HCT116 (cell line): Measurements from ENCODE around the gene ABCA9. TPM values are rescaled to one million over a fixed set of nuclear protein-coding genes. Genes with fewer than 3 reads are reported as not detected.
"Not testable (repeated sequence)": the region's sequence is repeated elsewhere in the genome, so short reads cannot be mapped to it uniquely, and the experiment has no call there.

ENCODE experiments used
- ATAC-seq: fragments of 200-7000 bp; cut with Tn5 transposase; 2 replicates; pipeline ENCODE4 v1.9.1; 2020; ENCODE audit warnings: mild to moderate bottlenecking, moderate library complexity
- BruUV-seq: library from RNA; stranded (reverse); fragments of 400-500 nt; replicated peaks from 2 replicates; lab custom pipeline; 2021; lab: Mats Ljungman, UMichigan
- CTCF ChIA-PET: fragments of 300-600 bp; sonication (Branson Sonifier 250); formaldehyde crosslinking; loops from one replicate; lab custom pipeline; 2021; ENCODE audit warnings: antibody characterized with exemption; lab: Charles Lee
- POLR2A ChIA-PET: fragments of 300-600, 350-600 bp; sonication (Branson Sonifier 250); formaldehyde crosslinking; loops from one replicate; lab custom pipeline; 2021; ENCODE audit warnings: antibody characterized with exemption; lab: Charles Lee
- RAD21 ChIA-PET, 2 experiments: fragments of 300-600 bp; sonication (Branson Sonifier 250); formaldehyde crosslinking; loops; one replicate each; lab custom pipeline; 2023; ENCODE audit warnings: low total read pairs in 2 of 2; ENCODE audit not compliant: uncharacterized antibody in 2 of 2, unreplicated experiment in 2 of 2, low non-redundant PET in 1 of 2; lab: Charles Lee
- DNase-seq: peaks from one replicate; pipeline ENCODE4 v3.0.0-alpha.2; 2010; ENCODE audit warnings: low read depth, low spot score
- H2AFZ ChIP-seq: fragments of 200-600 bp; shearing (Covaris generic), sonication (generic); 2 replicates; pipeline ENCODE4 v1.6.1; 2017; ENCODE audit warnings: low read depth, mixed run types, mixed read lengths, antibody characterized with exemption, low read length; ENCODE audit not compliant: poor library complexity, severe bottlenecking
- H3K27ac ChIP-seq: 2 replicates; pipeline ENCODE4 v1.5.1; 2012; ENCODE audit warnings: low read depth, low read length
- H3K27me3 ChIP-seq: fragments of 200-600 bp; sonication (generic); 2 replicates; pipeline ENCODE4 v1.6.1; 2016; ENCODE audit warnings: mixed run types, low read length, mixed read lengths; ENCODE audit not compliant: insufficient read depth
- H3K36me3 ChIP-seq, 2 experiments: fragments of 200-500 bp in 1 of 2; fragments of 200-600 bp in 1 of 2; sonication (Bioruptor generic) in 1 of 2; sonication (generic) in 1 of 2; 2 replicates each; pipeline versions ENCODE4 v1.5.1 to v1.6.1; 2014 to 2016; ENCODE audit warnings: low read length in 2 of 2, inconsistent platforms in 1 of 2, mixed read lengths in 1 of 2, mixed run types in 1 of 2; ENCODE audit not compliant: insufficient read depth in 2 of 2, control insufficient read depth in 1 of 2
- H3K4me1 ChIP-seq, 2 experiments: fragments of 200-600 bp in 1 of 2; sonication (generic) in 1 of 2; 2 replicates each; pipeline versions ENCODE4 v1.5.1 to v1.6.1; 2012 to 2017; ENCODE audit warnings: low read length in 2 of 2, inconsistent platforms in 1 of 2, mild to moderate bottlenecking in 1 of 2, mixed read lengths in 1 of 2, mixed run types in 1 of 2, moderate library complexity in 1 of 2; ENCODE audit not compliant: insufficient read depth in 2 of 2, control insufficient read depth in 1 of 2
- H3K4me2 ChIP-seq: fragments of 200-600 bp; sonication (generic); 2 replicates; pipeline ENCODE4 v1.6.1; 2017; ENCODE audit warnings: mixed run types, low read length, mixed read lengths
- H3K4me3 ChIP-seq, 2 experiments: fragments of 200-600 bp in 1 of 2; sonication (generic) in 1 of 2; replicated peaks in 1 of 2; 2 replicates each; pipeline ENCODE4 v1.5.1; 2011 to 2016; ENCODE audit warnings: low read length in 2 of 2, control low read depth in 1 of 2, low read depth in 1 of 2, mild to moderate bottlenecking in 1 of 2, mixed read lengths in 1 of 2, mixed run types in 1 of 2
- H3K79me2 ChIP-seq: fragments of 200-600 bp; sonication (generic); 2 replicates; pipeline ENCODE4 v1.6.1; 2017; ENCODE audit warnings: mild to moderate bottlenecking, mixed run types, low read length, moderate library complexity, mixed read lengths; ENCODE audit not compliant: insufficient read depth
- H3K9ac ChIP-seq: fragments of 200-600 bp; sonication (generic); 2 replicates; pipeline ENCODE4 v1.6.1; 2016; ENCODE audit warnings: low read length, mixed read lengths
- H3K9me2 ChIP-seq: fragments of 200-600 bp; sonication (generic), shearing (Covaris generic); 2 replicates; pipeline ENCODE4 v1.6.1; 2017; ENCODE audit warnings: mixed run types, mild to moderate bottlenecking, moderate library complexity; ENCODE audit not compliant: insufficient read depth
- H3K9me3 ChIP-seq, 2 experiments: fragments of 200-500 bp in 1 of 2; fragments of 200-600 bp in 1 of 2; sonication (Bioruptor generic) in 1 of 2; sonication (generic) in 1 of 2; 2 replicates each; pipeline ENCODE4 v1.6.1; 2014 to 2017; ENCODE audit warnings: low read length in 2 of 2, mixed read lengths in 2 of 2, inconsistent platforms in 1 of 2, low read depth in 1 of 2, mild to moderate bottlenecking in 1 of 2, mixed run types in 1 of 2, moderate library complexity in 1 of 2; ENCODE audit not compliant: control insufficient read depth in 1 of 2, insufficient read depth in 1 of 2
- H4K20me1 ChIP-seq: fragments of 200-600 bp; sonication (generic), shearing (Covaris generic); 2 replicates; pipeline ENCODE4 v1.6.1; 2017; ENCODE audit warnings: mixed run types, mild to moderate bottlenecking, moderate library complexity; ENCODE audit not compliant: insufficient read depth
- CBX3 ChIP-seq: IDR thresholded peaks from 2 replicates; pipeline ENCODE4 v1.6.1; 2012; ENCODE audit warnings: low read depth
- CEBPB ChIP-seq: IDR thresholded peaks from 2 replicates; pipeline ENCODE4 v1.6.1; 2012; ENCODE audit warnings: low read depth
- ELF1 ChIP-seq: IDR thresholded peaks from 2 replicates; pipeline ENCODE4 v1.6.1; 2012; ENCODE audit warnings: low read depth, borderline replicate concordance
- EZH2 ChIP-seq: fragments of 200-600 bp; sonication (generic); IDR thresholded peaks from 2 replicates; pipeline ENCODE4 v1.6.1; 2017; ENCODE audit warnings: antibody characterized with exemption, mixed run types
- EZH2phosphoT487 ChIP-seq: fragments of 200-600 bp; IDR thresholded peaks from 2 replicates; pipeline ENCODE4 v1.6.1; 2018; ENCODE audit warnings: antibody characterized with exemption, borderline replicate concordance
- FOSL1 ChIP-seq: IDR thresholded peaks from 2 replicates; pipeline ENCODE4 v1.6.1; 2012; ENCODE audit warnings: low read depth
- JUND ChIP-seq: IDR thresholded peaks from 2 replicates; pipeline ENCODE4 v1.6.1; 2012
- POLR2A ChIP-seq: IDR thresholded peaks from 2 replicates; pipeline ENCODE4 v1.7.0; 2011; ENCODE audit warnings: borderline replicate concordance; ENCODE audit not compliant: insufficient read depth, insufficient read length; ENCODE audit errors: extremely low read depth
- SP1 ChIP-seq: IDR thresholded peaks from 2 replicates; pipeline ENCODE4 v1.6.1; 2012; ENCODE audit warnings: low read depth
- SRF ChIP-seq: IDR thresholded peaks from 2 replicates; pipeline ENCODE4 v1.6.1; 2012; ENCODE audit warnings: low read depth
- YY1 ChIP-seq: IDR thresholded peaks from 2 replicates; pipeline ENCODE4 v1.6.1; 2011; ENCODE audit warnings: low read length, low read depth, moderate library complexity, mild to moderate bottlenecking; ENCODE audit not compliant: insufficient replicate concordance; ENCODE audit errors: extremely low read depth
- intact Hi-C: fragments of 100-400 bp; cut with micrococcal nuclease; formaldehyde crosslinking; loops from 2 replicates; pipeline ENCODE4 v1.10.0; 2022
- total RNA-seq: library from RNA; stranded (reverse); gene quantifications from one replicate; pipeline ENCODE4 v1.2.1, GENCODE V29; 2021; ENCODE audit not compliant: unreplicated experiment
- TF ChIP-seq, protein P1 (sequence below): IDR thresholded peaks from 2 replicates; pipeline ENCODE4 v1.6.1; 2012

Gene ABCA9
- total RNA-seq, 1 experiment from 2014 or later = not detected

DNA sequence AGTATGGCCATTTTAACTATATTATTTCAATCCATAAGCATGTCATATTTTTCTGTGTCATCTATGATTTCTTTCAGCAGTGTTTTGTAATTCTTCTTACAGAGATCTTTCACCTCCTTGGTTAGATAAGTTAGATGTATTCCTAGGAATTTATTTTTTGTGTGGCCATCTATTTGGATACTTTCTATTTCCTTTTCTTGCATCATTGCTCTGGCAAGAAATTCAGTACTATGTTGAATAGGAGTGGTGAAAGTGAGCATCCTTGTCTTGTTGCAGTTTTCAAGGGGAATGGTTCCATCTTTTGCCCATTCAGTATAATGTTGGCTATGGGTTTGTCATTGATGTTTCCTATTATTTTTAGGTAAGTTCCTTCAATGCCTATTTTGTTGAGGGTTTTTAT, 15.1 kb upstream of the ABCA9 start (continued):
- no peak for TF ChIP-seq POLR2A
- TF ChIP-seq FOSL1 = no peak
- TF ChIP-seq SP1 = no peak
- TF ChIP-seq SRF = no peak
- TF ChIP-seq, protein P1, sequence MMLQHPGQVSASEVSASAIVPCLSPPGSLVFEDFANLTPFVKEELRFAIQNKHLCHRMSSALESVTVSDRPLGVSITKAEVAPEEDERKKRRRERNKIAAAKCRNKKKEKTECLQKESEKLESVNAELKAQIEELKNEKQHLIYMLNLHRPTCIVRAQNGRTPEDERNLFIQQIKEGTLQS = no peak
- TF ChIP-seq EZH2phosphoT487 = no peak
- TF ChIP-seq CEBPB = no peak
- TF ChIP-seq ELF1 = no peak
- TF ChIP-seq YY1 = no peak
- no peak for TF ChIP-seq EZH2
- TF ChIP-seq CBX3 = no peak
- TF ChIP-seq JUND = no peak
- TF ChIP-seq, all 23 proteins: peak for 0

DNA sequence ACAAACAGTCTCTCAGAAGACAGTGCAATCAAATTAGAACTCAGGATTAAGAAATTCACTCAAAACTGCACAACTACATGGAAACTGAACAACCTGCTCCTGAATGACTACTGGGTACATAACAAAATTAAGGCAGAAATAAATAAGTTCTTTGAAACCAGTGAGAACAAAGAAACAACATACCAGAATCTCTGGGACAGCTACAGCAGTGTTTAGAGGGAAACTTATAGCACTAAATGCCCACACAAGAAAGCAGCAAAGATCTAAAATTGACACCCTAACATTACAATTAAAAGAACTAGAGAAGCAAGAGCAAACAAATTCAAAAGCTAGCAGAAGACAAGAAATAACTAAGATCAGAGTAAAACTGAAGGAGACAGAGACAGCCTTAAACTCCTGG, 12.7 kb upstream of the ABCA9 start:
- not testable (repeated sequence) for BruUV-seq

DNA sequence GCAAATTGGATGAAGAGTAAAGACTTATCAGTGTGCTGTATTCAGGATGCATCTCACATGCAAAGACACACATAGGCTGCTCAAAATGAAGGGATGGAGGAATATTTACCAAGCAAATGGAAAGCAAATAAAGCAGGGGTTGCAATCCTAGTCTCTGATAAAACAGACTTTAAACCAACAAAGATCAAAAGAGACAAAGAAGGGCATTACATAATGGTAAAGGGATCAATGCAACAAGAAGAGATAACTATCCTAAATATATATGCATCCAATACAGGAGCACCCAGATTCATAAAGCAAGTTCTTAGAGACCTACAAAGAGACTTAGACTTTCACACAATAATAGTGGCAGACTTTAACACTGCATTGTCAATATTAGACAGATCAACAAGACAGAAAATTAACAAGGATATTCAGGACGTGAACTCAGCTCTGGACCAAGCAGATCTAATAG, 12.1 kb upstream of the ABCA9 start:
- H3K4me1 ChIP-seq, BruUV-seq, ATAC-seq, H4K20me1 ChIP-seq, CTCF ChIA-PET, H3K9me2 ChIP-seq, H3K79me2 ChIP-seq, H3K9me3 ChIP-seq, H2AFZ ChIP-seq, POLR2A ChIA-PET, H3K27me3 ChIP-seq, DNase-seq, intact Hi-C loops, H3K4me2 ChIP-seq, H3K36me3 ChIP-seq, RAD21 ChIA-PET, H3K27ac ChIP-seq, H3K9ac ChIP-seq, H3K4me3 ChIP-seq: not testable (repeated sequence)

More for the DNA sequence above, 12.7 kb upstream of the ABCA9 start:
- DNase-seq, H3K9me2 ChIP-seq, H3K9me3 ChIP-seq, intact Hi-C loops, H3K36me3 ChIP-seq, H3K4me2 ChIP-seq, RAD21 ChIA-PET, H3K27me3 ChIP-seq, H3K9ac ChIP-seq, POLR2A ChIA-PET, H3K4me3 ChIP-seq, H3K79me2 ChIP-seq, ATAC-seq, H2AFZ ChIP-seq, H3K27ac ChIP-seq, H4K20me1 ChIP-seq, H3K4me1 ChIP-seq: not testable (repeated sequence)
- CTCF ChIA-PET = interaction anchor here (1.0 kb wide), 1 partner anchor 12 kb away, joined by 3 read pairs; no protein-coding TSS in a partner anchor

DNA sequence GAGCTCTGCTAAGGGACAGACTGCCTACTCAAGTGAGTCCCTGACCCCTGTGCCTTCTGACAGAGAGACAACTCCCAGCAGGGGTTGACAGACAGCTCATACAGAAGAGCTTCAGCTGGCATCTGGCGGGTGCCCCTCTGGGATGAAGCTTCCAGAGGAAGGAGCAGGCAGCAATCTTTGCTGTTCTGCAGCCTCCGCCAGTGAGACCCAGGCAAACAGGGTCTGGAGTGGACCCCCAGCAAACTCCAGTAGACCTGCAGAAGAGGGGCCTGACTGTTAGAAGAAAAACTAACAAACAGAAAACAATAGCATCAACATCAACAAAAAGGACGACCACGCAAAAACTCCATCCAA, 10.5 kb upstream of the ABCA9 start:
- CTCF ChIA-PET, H3K9me2 ChIP-seq, intact Hi-C loops, H3K9me3 ChIP-seq, H3K4me3 ChIP-seq, H3K4me2 ChIP-seq, H3K9ac ChIP-seq, H2AFZ ChIP-seq, H3K4me1 ChIP-seq, H4K20me1 ChIP-seq, BruUV-seq, H3K27ac ChIP-seq, H3K79me2 ChIP-seq, RAD21 ChIA-PET, POLR2A ChIA-PET, H3K36me3 ChIP-seq, DNase-seq, ATAC-seq, H3K27me3 ChIP-seq: not testable (repeated sequence)
